ENCODE measurements around the gene FRG2C. TPM values are rescaled to one million over a fixed set of nuclear protein-coding genes. Genes with fewer than 3 reads are reported as not detected.
"Not testable (repeated sequence)": the region's sequence is repeated elsewhere in the genome, so short reads cannot be mapped to it uniquely, and the experiment has no call there.

Gene FRG2C
- total and polyA plus RNA-seq, 2 of the 13 experiments (the other 11 are each of a cell fraction or from before 2014, with no cell fraction given): not detected

GRCh38 chr3:75658411-75659107 is 5.6 kb upstream of the FRG2C start (continued):
- TF ChIP-seq, protein P1, sequence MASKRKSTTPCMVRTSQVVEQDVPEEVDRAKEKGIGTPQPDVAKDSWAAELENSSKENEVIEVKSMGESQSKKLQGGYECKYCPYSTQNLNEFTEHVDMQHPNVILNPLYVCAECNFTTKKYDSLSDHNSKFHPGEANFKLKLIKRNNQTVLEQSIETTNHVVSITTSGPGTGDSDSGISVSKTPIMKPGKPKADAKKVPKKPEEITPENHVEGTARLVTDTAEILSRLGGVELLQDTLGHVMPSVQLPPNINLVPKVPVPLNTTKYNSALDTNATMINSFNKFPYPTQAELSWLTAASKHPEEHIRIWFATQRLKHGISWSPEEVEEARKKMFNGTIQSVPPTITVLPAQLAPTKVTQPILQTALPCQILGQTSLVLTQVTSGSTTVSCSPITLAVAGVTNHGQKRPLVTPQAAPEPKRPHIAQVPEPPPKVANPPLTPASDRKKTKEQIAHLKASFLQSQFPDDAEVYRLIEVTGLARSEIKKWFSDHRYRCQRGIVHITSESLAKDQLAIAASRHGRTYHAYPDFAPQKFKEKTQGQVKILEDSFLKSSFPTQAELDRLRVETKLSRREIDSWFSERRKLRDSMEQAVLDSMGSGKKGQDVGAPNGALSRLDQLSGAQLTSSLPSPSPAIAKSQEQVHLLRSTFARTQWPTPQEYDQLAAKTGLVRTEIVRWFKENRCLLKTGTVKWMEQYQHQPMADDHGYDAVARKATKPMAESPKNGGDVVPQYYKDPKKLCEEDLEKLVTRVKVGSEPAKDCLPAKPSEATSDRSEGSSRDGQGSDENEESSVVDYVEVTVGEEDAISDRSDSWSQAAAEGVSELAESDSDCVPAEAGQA (IDR thresholded peaks at IDR 0.05; ENCODE audit: low read depth): not testable (repeated sequence)
- TF ChIP-seq, protein P1 (CRISPR knock-in tag; IDR thresholded peaks at IDR 0.05; ENCODE audit: borderline replicate concordance): 0 out of 2 replicates have a peak, but pooled peaks have one; percentile 54
- TF ChIP-seq, protein P2, sequence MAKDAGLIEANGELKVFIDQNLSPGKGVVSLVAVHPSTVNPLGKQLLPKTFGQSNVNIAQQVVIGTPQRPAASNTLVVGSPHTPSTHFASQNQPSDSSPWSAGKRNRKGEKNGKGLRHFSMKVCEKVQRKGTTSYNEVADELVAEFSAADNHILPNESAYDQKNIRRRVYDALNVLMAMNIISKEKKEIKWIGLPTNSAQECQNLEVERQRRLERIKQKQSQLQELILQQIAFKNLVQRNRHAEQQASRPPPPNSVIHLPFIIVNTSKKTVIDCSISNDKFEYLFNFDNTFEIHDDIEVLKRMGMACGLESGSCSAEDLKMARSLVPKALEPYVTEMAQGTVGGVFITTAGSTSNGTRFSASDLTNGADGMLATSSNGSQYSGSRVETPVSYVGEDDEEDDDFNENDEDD (CRISPR knock-in tag; IDR thresholded peaks at IDR 0.05; ENCODE audit: borderline replicate concordance): peak; percentile 20; the same call in 1 of the 2 replicates
- TF ChIP-seq CTCF (CRISPR knock-in tag; IDR thresholded peaks at IDR 0.05): peak; percentile 65
- TF ChIP-seq PHF20 (CRISPR knock-in tag; IDR thresholded peaks at IDR 0.05): 0 out of 2 replicates have a peak, but pooled peaks have one; percentile 23
- peak; percentile 50; the same call in 1 of the 2 replicates for TF ChIP-seq ZNF710 (CRISPR knock-in tag; IDR thresholded peaks at IDR 0.05; ENCODE audit: borderline replicate concordance)
- peak; percentile 62 for TF ChIP-seq PATZ1 (CRISPR knock-in tag; IDR thresholded peaks at IDR 0.05)
- TF ChIP-seq KDM5B (CRISPR knock-in tag; IDR thresholded peaks at IDR 0.05; ENCODE audit: borderline replicate concordance): peak; percentile 46; the same call in 1 of the 2 replicates
- TF ChIP-seq ZNF598 (CRISPR knock-in tag; IDR thresholded peaks at IDR 0.05; ENCODE audit: borderline replicate concordance): peak; percentile 54; the same call in 1 of the 2 replicates
- 0 out of 2 replicates have a peak, but pooled peaks have one; percentile 30 for TF ChIP-seq ZNF784 (CRISPR knock-in tag; IDR thresholded peaks at IDR 0.05; ENCODE audit: borderline replicate concordance)
- peak; percentile 65; the same call in 1 of the 2 replicates for TF ChIP-seq KDM2A (CRISPR knock-in tag; IDR thresholded peaks at IDR 0.05; ENCODE audit: borderline replicate concordance, low read depth)
- TF ChIP-seq MYC (CRISPR knock-in tag; IDR thresholded peaks at IDR 0.05; ENCODE audit: borderline replicate concordance): peak; percentile 55; the same call in 1 of the 2 replicates
- TF ChIP-seq ZNF343 (CRISPR knock-in tag; IDR thresholded peaks at IDR 0.05): peak; percentile 41; the same call in 1 of the 2 replicates

All from HepG2 (cell line).